PC-9 (cell line): Measurements from ENCODE around the gene RIOX2. TPM values are rescaled to one million over a fixed set of nuclear protein-coding genes. Genes with fewer than 3 reads are reported as not detected.

ENCODE experiments used
- BruUV-seq: library from RNA; stranded (reverse); fragments of 400-500 nt; replicated peaks from 2 replicates; lab custom pipeline; 2021; lab: Mats Ljungman, UMichigan
- CTCF ChIA-PET: fragments of 300-600 bp; sonication (Branson Sonifier 250); formaldehyde crosslinking; loops from one replicate; lab custom pipeline; 2022; ENCODE audit warnings: antibody characterized with exemption; lab: Charles Lee
- POLR2A ChIA-PET: fragments of 300-600 bp; sonication (Branson Sonifier 250); formaldehyde crosslinking; loops from one replicate; lab custom pipeline; 2022; ENCODE audit warnings: antibody characterized with exemption; ENCODE audit not compliant: unreplicated experiment; lab: Charles Lee
- DNase-seq, 2 experiments: peaks; one replicate each; pipeline versions ENCODE4 v3.0.0 to v3.0.0-alpha.2; 2015 to 2022; ENCODE audit warnings: mixed read lengths in 1 of 2
- H2AFZ ChIP-seq: fragments of 200-600 bp; sonication (generic); 2 replicates; pipeline ENCODE4 v1.8.1; 2017; ENCODE audit warnings: antibody characterized with exemption
- H3F3A ChIP-seq: fragments of 200-600 bp; sonication (generic); 2 replicates; pipeline ENCODE4 v1.8.1; 2017; ENCODE audit warnings: antibody characterized with exemption, mild to moderate bottlenecking, low read depth; ENCODE audit not compliant: insufficient read depth
- H3K27ac ChIP-seq: fragments of 200-600 bp; sonication (generic); 2 replicates; pipeline ENCODE4 v1.6.1; 2016; ENCODE audit warnings: mixed run types
- H3K27me3 ChIP-seq: fragments of 200-600 bp; sonication (generic); 2 replicates; pipeline ENCODE4 v1.6.1; 2016; ENCODE audit warnings: low read depth, mixed run types; ENCODE audit not compliant: insufficient read depth
- H3K36me3 ChIP-seq: fragments of 200-600 bp; sonication (generic); 2 replicates; pipeline ENCODE4 v1.6.1; 2016; ENCODE audit warnings: low read depth, mixed run types
- H3K4me1 ChIP-seq: fragments of 200-600 bp; sonication (generic); replicated peaks from 2 replicates; pipeline ENCODE4 v1.6.1; 2016; ENCODE audit warnings: mixed run types; ENCODE audit not compliant: insufficient read depth
- H3K4me2 ChIP-seq: fragments of 200-600 bp; sonication (generic); 2 replicates; pipeline ENCODE4 v1.6.1; 2017; ENCODE audit warnings: mixed run types
- H3K4me3 ChIP-seq: fragments of 200-600 bp; sonication (generic); 2 replicates; pipeline ENCODE4 v1.6.1; 2016; ENCODE audit warnings: mixed run types
- H3K79me2 ChIP-seq: fragments of 200-600 bp; sonication (generic); 2 replicates; pipeline ENCODE4 v1.6.1; 2017; ENCODE audit warnings: low read depth, mixed run types
- H3K9me2 ChIP-seq: fragments of 200-600 bp; sonication (generic); 2 replicates; pipeline ENCODE4 v1.8.1; 2017; ENCODE audit warnings: mild to moderate bottlenecking; ENCODE audit not compliant: insufficient read depth
- H3K9me3 ChIP-seq: fragments of 200-600 bp; sonication (generic); 2 replicates; pipeline ENCODE4 v1.8.1; 2016; ENCODE audit warnings: low read depth; ENCODE audit not compliant: insufficient read depth
- H4K20me1 ChIP-seq: fragments of 200-600 bp; sonication (generic); 2 replicates; pipeline ENCODE4 v1.8.1; 2017; ENCODE audit not compliant: insufficient read depth
- CTCF ChIP-seq: fragments of 200-600 bp; sonication (generic); conservative IDR thresholded peaks from 2 replicates; pipeline ENCODE4 v1.6.1; 2017; ENCODE audit warnings: mixed run types, antibody characterized with exemption, mild to moderate bottlenecking, moderate library complexity
- EZH2 ChIP-seq: fragments of 200-600 bp; sonication (generic); IDR thresholded peaks from 2 replicates; pipeline ENCODE4 v1.8.0; 2017; ENCODE audit warnings: antibody characterized with exemption, low read depth
- intact Hi-C: fragments of 100-400 bp; cut with micrococcal nuclease; formaldehyde crosslinking; loops from one replicate; pipeline ENCODE4 v1.10.0; 2022; ENCODE audit not compliant: unreplicated experiment
- total RNA-seq: library from RNA; stranded (reverse); gene quantifications from 2 replicates; pipeline ENCODE4 v1.2.3, GENCODE V29; 2021

Gene RIOX2
- total RNA-seq, 1 experiment from 2014 or later, result 33.1 TPM

GRCh38 chr3:97931218-97931617, 41.0 kb downstream of the RIOX2 start:
- no peaks in the 10 kb centered on the region for H3K27me3 ChIP-seq
- no peaks in the 10 kb centered on the region for H3K9me3 ChIP-seq
- BruUV-seq, result no TSS peak
- H3K27ac ChIP-seq, result no peak overlapping the region
- intact Hi-C loops, result no loop called here
- TF ChIP-seq EZH2 (no peak), CTCF (no peak)
- ChIA-PET POLR2A (no interaction called here), CTCF (no interaction called here)
- no peaks in the 10 kb centered on the region for H3K79me2 ChIP-seq
- 0 out of 2 replicates have a peak, but pooled peaks cover 5% of the 10 kb centered on the region for H3K4me1 ChIP-seq
- no peak overlapping the region for H3K4me2 ChIP-seq
- DNase-seq, result no peak
- H4K20me1 ChIP-seq, result no peaks in the 10 kb centered on the region
- no peaks in the 10 kb centered on the region for H3F3A ChIP-seq
- no peak overlapping the region for H2AFZ ChIP-seq
- 0 out of 2 replicates have a peak, but pooled peaks cover 10% of the 10 kb centered on the region for H3K36me3 ChIP-seq
- no peak overlapping the region for H3K4me3 ChIP-seq
- H3K9me2 ChIP-seq, result no peaks in the 10 kb centered on the region

GRCh38 chr3:97930018-97930417, 42.2 kb downstream of the RIOX2 start:
- no peak for DNase-seq
- intact Hi-C loops, result no loop called here
- Histone ChIP-seq H2AFZ (no peak overlapping the region), H3K4me1 (0 out of 2 replicates have a peak, but pooled peaks cover 5% of the 10 kb centered on the region), H4K20me1 (no peaks in the 10 kb centered on the region), H3K79me2 (no peaks in the 10 kb centered on the region), H3K4me2 (no peak overlapping the region), H3K36me3 (0 out of 2 replicates have a peak, but pooled peaks cover 8% of the 10 kb centered on the region), H3K9me2 (no peaks in the 10 kb centered on the region), H3K4me3 (no peak overlapping the region), H3K27me3 (no peaks in the 10 kb centered on the region), H3K27ac (no peak overlapping the region), H3K9me3 (no peaks in the 10 kb centered on the region), H3F3A (no peaks in the 10 kb centered on the region)
- no TSS peak for BruUV-seq
- CTCF ChIA-PET, result no interaction called here
- POLR2A ChIA-PET, result no interaction called here
- TF ChIP-seq EZH2 (no peak), CTCF (no peak)

- Histone ChIP-seq H3K36me3 (no peaks in the 10 kb centered on the region), H3K27me3 (no peaks in the 10 kb centered on the region), H2AFZ (no peak overlapping the region), H3K4me3 (no peak overlapping the region), H3K9me3 (no peaks in the 10 kb centered on the region), H3K4me1 (0 out of 2 replicates have a peak, but pooled peaks cover 5% of the 10 kb centered on the region), H3F3A (no peaks in the 10 kb centered on the region), H4K20me1 (no peaks in the 10 kb centered on the region), H3K9me2 (no peaks in the 10 kb centered on the region), H3K4me2 (no peak overlapping the region), H3K27ac (no peak overlapping the region), H3K79me2 (no peaks in the 10 kb centered on the region)
- TF ChIP-seq EZH2 (no peak), CTCF (no peak)
- BruUV-seq, result no TSS peak
- ChIA-PET POLR2A (no interaction called here), CTCF (no interaction called here)
- intact Hi-C loops, result no loop called here
- no peak for DNase-seq
These were observed 43.2 kb downstream of the RIOX2 start for GRCh38 chr3:97928986-97929385.
